Astrocyte (in vitro differentiated cells and primary cell): ENCODE measurements around the gene GNB2. TPM values are rescaled to one million over a fixed set of nuclear protein-coding genes. Genes with fewer than 3 reads are reported as not detected.

ENCODE experiments used
- DNase-seq: peaks from one replicate; pipeline ENCODE4 v3.0.0-alpha.2; 2010; ENCODE audit warnings: low read depth
- FAIRE-seq: peaks from 2 replicates; lab custom pipeline; 2011; peaks lifted over from hg19 to GRCh38; lab: Jason Lieb, UNC
- H2AFZ ChIP-seq: 2 replicates; pipeline ENCODE4 v1.6.0; 2012; ENCODE audit warnings: low read depth, low read length, inconsistent platforms
- H3K27ac ChIP-seq: 2 replicates; pipeline ENCODE4 v1.5.1; 2011; ENCODE audit warnings: low read depth, low read length, inconsistent platforms
- H3K27me3 ChIP-seq: 2 replicates; pipeline ENCODE4 v1.6.0; 2011; ENCODE audit warnings: low read length, inconsistent platforms; ENCODE audit not compliant: insufficient read depth
- H3K36me3 ChIP-seq: 2 replicates; pipeline ENCODE4 v1.5.1; 2011; ENCODE audit warnings: low read length, inconsistent platforms; ENCODE audit not compliant: insufficient read depth
- H3K4me1 ChIP-seq: 2 replicates; pipeline ENCODE4 v1.5.1; 2011; ENCODE audit warnings: low read length, inconsistent platforms; ENCODE audit not compliant: insufficient read depth
- H3K4me2 ChIP-seq: 2 replicates; pipeline ENCODE4 v1.6.0; 2012; ENCODE audit warnings: low read length, inconsistent platforms
- H3K4me3 ChIP-seq: 2 replicates; pipeline ENCODE4 v1.5.1; 2011; ENCODE audit warnings: low read depth, mild to moderate bottlenecking, low read length, inconsistent platforms; ENCODE audit not compliant: insufficient read depth
- H3K79me2 ChIP-seq: 2 replicates; pipeline ENCODE4 v1.6.0; 2012; ENCODE audit warnings: mild to moderate bottlenecking, low read length, inconsistent platforms; ENCODE audit not compliant: insufficient read depth
- H3K9ac ChIP-seq: 2 replicates; pipeline ENCODE4 v1.6.0; 2012; ENCODE audit warnings: mild to moderate bottlenecking, low read length, inconsistent platforms
- H3K9me3 ChIP-seq: 2 replicates; pipeline ENCODE4 v1.5.1; 2012; ENCODE audit warnings: low read depth, mild to moderate bottlenecking, low read length, inconsistent platforms; ENCODE audit not compliant: insufficient read depth
- H4K20me1 ChIP-seq: 2 replicates; pipeline ENCODE4 v1.6.0; 2012; ENCODE audit warnings: low read length, inconsistent platforms; ENCODE audit not compliant: insufficient read depth
- H3K27ac Mint-ChIP-seq: one replicate; pipeline ENCODE4 v1.8.0; 2021; ENCODE audit warnings: mild to moderate bottlenecking, mixed read lengths; ENCODE audit not compliant: unreplicated experiment
- H3K27me3 Mint-ChIP-seq: one replicate; pipeline ENCODE4 v1.8.0; 2021; ENCODE audit warnings: low read depth, mixed read lengths; ENCODE audit not compliant: unreplicated experiment
- H3K36me3 Mint-ChIP-seq: one replicate; pipeline ENCODE4 v1.8.0; 2021; ENCODE audit warnings: low read depth, mixed read lengths; ENCODE audit not compliant: unreplicated experiment
- H3K4me1 Mint-ChIP-seq: one replicate; pipeline ENCODE4 v1.8.0; 2021; ENCODE audit warnings: low read depth, mixed read lengths; ENCODE audit not compliant: unreplicated experiment
- H3K4me3 Mint-ChIP-seq: one replicate; pipeline ENCODE4 v1.8.0; 2021; ENCODE audit warnings: mild to moderate bottlenecking, moderate library complexity, mixed read lengths; ENCODE audit not compliant: unreplicated experiment
- H3K9me3 Mint-ChIP-seq: one replicate; pipeline ENCODE4 v1.8.0; 2021; ENCODE audit warnings: mild to moderate bottlenecking, mixed read lengths; ENCODE audit not compliant: unreplicated experiment
- EZH2 ChIP-seq: IDR thresholded peaks from 2 replicates; pipeline ENCODE4 v1.6.1; 2012; ENCODE audit warnings: mild to moderate bottlenecking, low read length, inconsistent platforms; ENCODE audit not compliant: insufficient read depth
- total RNA-seq: library from RNA; stranded (reverse); gene quantifications from 2 replicates; pipeline ENCODE4 v1.2.1, GENCODE V29; 2021
- TF ChIP-seq, protein P1 (sequence below): IDR thresholded peaks from 2 replicates; pipeline ENCODE4 v1.5.1; 2011; ENCODE audit warnings: low read depth, mild to moderate bottlenecking, inconsistent platforms, low read length, moderate library complexity; ENCODE audit not compliant: insufficient read depth

Gene GNB2
- total RNA-seq, 1 donor from 2014 or later: 274 TPM

DNA sequence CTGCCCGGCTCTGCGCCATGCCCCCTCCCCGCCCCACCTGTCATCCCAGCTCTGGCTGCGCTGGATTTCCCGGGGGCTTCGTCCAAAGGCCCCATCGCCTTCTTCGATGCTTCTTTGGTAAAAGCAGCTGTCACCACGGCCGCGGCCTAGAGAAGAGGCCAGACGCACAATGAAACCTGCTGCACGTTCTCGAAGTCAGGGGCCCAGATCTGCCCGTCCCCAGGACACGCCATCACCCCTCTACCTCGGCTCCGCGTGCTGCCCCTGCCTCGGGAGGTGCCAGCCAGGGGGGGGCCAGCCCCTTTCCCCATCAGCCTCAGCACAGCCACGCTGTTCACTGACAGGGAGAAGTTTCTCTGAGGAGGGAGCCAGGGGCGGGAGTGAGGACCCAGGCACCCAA is 13.7 kb downstream of the GNB2 start:
- Mint-ChIP-seq H3K9me3 (peaks cover 2% of the 10 kb centered on the region), H3K4me1 (peaks cover 9% of the 10 kb centered on the region), H3K27me3 (no peaks in the 10 kb centered on the region), H3K27ac (no peak overlapping the region), H3K4me3 (no peak overlapping the region), H3K36me3 (peaks cover 7% of the 10 kb centered on the region)
- H3K9me3 ChIP-seq: no peaks in the 10 kb centered on the region
- H3K27ac ChIP-seq: no peak overlapping the region
- H3K27me3 ChIP-seq: no peaks in the 10 kb centered on the region
- H2AFZ ChIP-seq: no peak overlapping the region
- H3K79me2 ChIP-seq: peaks cover 40% of the 10 kb centered on the region
- DNase-seq: no peak
- no peak overlapping the region for H3K4me3 ChIP-seq
- peaks cover 55% of the 10 kb centered on the region for H4K20me1 ChIP-seq
- no peak overlapping the region for H3K4me2 ChIP-seq
- FAIRE-seq: no peak
- TF ChIP-seq EZH2: no peak
- TF ChIP-seq, protein P1, sequence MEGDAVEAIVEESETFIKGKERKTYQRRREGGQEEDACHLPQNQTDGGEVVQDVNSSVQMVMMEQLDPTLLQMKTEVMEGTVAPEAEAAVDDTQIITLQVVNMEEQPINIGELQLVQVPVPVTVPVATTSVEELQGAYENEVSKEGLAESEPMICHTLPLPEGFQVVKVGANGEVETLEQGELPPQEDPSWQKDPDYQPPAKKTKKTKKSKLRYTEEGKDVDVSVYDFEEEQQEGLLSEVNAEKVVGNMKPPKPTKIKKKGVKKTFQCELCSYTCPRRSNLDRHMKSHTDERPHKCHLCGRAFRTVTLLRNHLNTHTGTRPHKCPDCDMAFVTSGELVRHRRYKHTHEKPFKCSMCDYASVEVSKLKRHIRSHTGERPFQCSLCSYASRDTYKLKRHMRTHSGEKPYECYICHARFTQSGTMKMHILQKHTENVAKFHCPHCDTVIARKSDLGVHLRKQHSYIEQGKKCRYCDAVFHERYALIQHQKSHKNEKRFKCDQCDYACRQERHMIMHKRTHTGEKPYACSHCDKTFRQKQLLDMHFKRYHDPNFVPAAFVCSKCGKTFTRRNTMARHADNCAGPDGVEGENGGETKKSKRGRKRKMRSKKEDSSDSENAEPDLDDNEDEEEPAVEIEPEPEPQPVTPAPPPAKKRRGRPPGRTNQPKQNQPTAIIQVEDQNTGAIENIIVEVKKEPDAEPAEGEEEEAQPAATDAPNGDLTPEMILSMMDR: no peak
- no peak overlapping the region for H3K9ac ChIP-seq
- H3K36me3 ChIP-seq: peaks cover 5% of the 10 kb centered on the region
- peaks cover 22% of the 10 kb centered on the region for H3K4me1 ChIP-seq

- Mint-ChIP-seq H3K27ac (no peak overlapping the region), H3K9me3 (peaks cover 2% of the 10 kb centered on the region), H3K4me1 (peaks cover 12% of the 10 kb centered on the region), H3K36me3 (peaks cover 7% of the 10 kb centered on the region), H3K27me3 (no peaks in the 10 kb centered on the region), H3K4me3 (peak overlapping the region; percentile 66)
- H2AFZ ChIP-seq: no peak overlapping the region
- H3K4me3 ChIP-seq: no peak overlapping the region
- no peak for DNase-seq
- H3K9ac ChIP-seq: no peak overlapping the region
- H3K4me1 ChIP-seq: peaks cover 25% of the 10 kb centered on the region
- H3K79me2 ChIP-seq: peaks cover 46% of the 10 kb centered on the region
- no peaks in the 10 kb centered on the region for H3K9me3 ChIP-seq
- no peaks in the 10 kb centered on the region for H3K27me3 ChIP-seq
- H4K20me1 ChIP-seq: peaks cover 55% of the 10 kb centered on the region
- H3K36me3 ChIP-seq: peaks cover 5% of the 10 kb centered on the region
- H3K27ac ChIP-seq: no peak overlapping the region
- FAIRE-seq: no peak
- no peak for TF ChIP-seq EZH2
- TF ChIP-seq, protein P1: no peak
- no peak overlapping the region for H3K4me2 ChIP-seq
Observed at GRCh38 chr7:100687751-100688300, 14.3 kb downstream of the GNB2 start.

- H3K36me3 ChIP-seq: peaks cover 5% of the 10 kb centered on the region
- Mint-ChIP-seq H3K4me1 (peaks cover 12% of the 10 kb centered on the region), H3K27me3 (no peaks in the 10 kb centered on the region), H3K4me3 (peak overlapping the region; percentile 66), H3K36me3 (peaks cover 5% of the 10 kb centered on the region), H3K9me3 (peaks cover 2% of the 10 kb centered on the region), H3K27ac (peak overlapping the region; percentile 47)
- H3K4me2 ChIP-seq: no peak overlapping the region
- TF ChIP-seq, protein P1: no peak
- TF ChIP-seq EZH2: no peak
- H3K79me2 ChIP-seq: peaks cover 51% of the 10 kb centered on the region
- H2AFZ ChIP-seq: no peak overlapping the region
- no peaks in the 10 kb centered on the region for H3K9me3 ChIP-seq
- no peak overlapping the region for H3K27ac ChIP-seq
- H3K9ac ChIP-seq: peak overlapping the region; percentile 10
- no peak overlapping the region for H3K4me3 ChIP-seq
- H3K27me3 ChIP-seq: no peaks in the 10 kb centered on the region
- DNase-seq (no peak), FAIRE-seq (no peak)
- H4K20me1 ChIP-seq: peaks cover 59% of the 10 kb centered on the region
- H3K4me1 ChIP-seq: peaks cover 28% of the 10 kb centered on the region
Observed at GRCh38 chr7:100688326-100688860, 14.9 kb downstream of the GNB2 start.
